Measurements from ENCODE around the gene TRERF1. TPM values are rescaled to one million over a fixed set of nuclear protein-coding genes. Genes with fewer than 3 reads are reported as not detected.
"Not testable (repeated sequence)": the region's sequence is repeated elsewhere in the genome, so short reads cannot be mapped to it uniquely, and the experiment has no call there.

TRERF1 gene
- total RNA-seq, 1 donor from 2014 or later, result 13.2 TPM

GRCh38 chr6:42484261-42484660, 32.5 kb upstream of the TRERF1 start:
- Mint-ChIP-seq H3K4me1 (ENCODE audit: unreplicated experiment) (peaks cover 21% of the 10 kb centered on the region), H3K9me3 (no peaks in the 10 kb centered on the region), H3K4me3 (no peak overlapping the region), H3K27me3 (no peaks in the 10 kb centered on the region), H3K36me3 (no peaks in the 10 kb centered on the region), H3K27ac (no peak overlapping the region)
- no peak for TF ChIP-seq CTCF (conservative IDR thresholded peaks at IDR 0.05)
- DNase-seq (ENCODE audit: extremely low spot score, unreplicated experiment), result no peak

- Mint-ChIP-seq H3K4me1 (ENCODE audit: unreplicated experiment) (peaks cover 21% of the 10 kb centered on the region), H3K27me3 (no peaks in the 10 kb centered on the region), H3K27ac (peak overlapping the region; percentile 14), H3K4me3 (no peak overlapping the region), H3K9me3 (no peaks in the 10 kb centered on the region), H3K36me3 (no peaks in the 10 kb centered on the region)
- no peak for TF ChIP-seq CTCF (conservative IDR thresholded peaks at IDR 0.05)
- no peak for DNase-seq (ENCODE audit: extremely low spot score, unreplicated experiment)
Measured at GRCh38 chr6:42482174-42482573, 30.4 kb upstream of the TRERF1 start.

GRCh38 chr6:42471714-42472113, 20.0 kb upstream of the TRERF1 start:
- Mint-ChIP-seq H3K36me3 (no peaks in the 10 kb centered on the region), H3K4me1 (ENCODE audit: unreplicated experiment) (no peaks in the 10 kb centered on the region), H3K27me3 (peaks cover 4% of the 10 kb centered on the region), H3K9me3 (peaks cover 7% of the 10 kb centered on the region), H3K27ac (no peak overlapping the region), H3K4me3 (no peak overlapping the region)
- TF ChIP-seq CTCF (conservative IDR thresholded peaks at IDR 0.05), result no peak
- DNase-seq (ENCODE audit: extremely low spot score, unreplicated experiment), result no peak

GRCh38 chr6:42471142-42471541, 19.4 kb upstream of the TRERF1 start:
- H3K4me1 Mint-ChIP-seq (ENCODE audit: unreplicated experiment), result no peaks in the 10 kb centered on the region
- no peak for TF ChIP-seq CTCF (conservative IDR thresholded peaks at IDR 0.05)
- DNase-seq (ENCODE audit: extremely low spot score, unreplicated experiment), result no peak
- H3K27me3 Mint-ChIP-seq, result peaks cover 4% of the 10 kb centered on the region
- H3K36me3 Mint-ChIP-seq, result no peaks in the 10 kb centered on the region
- H3K4me3 Mint-ChIP-seq, result no peak overlapping the region
- no peak overlapping the region for H3K27ac Mint-ChIP-seq
- peaks cover 7% of the 10 kb centered on the region for H3K9me3 Mint-ChIP-seq

- no peak for TF ChIP-seq CTCF (conservative IDR thresholded peaks at IDR 0.05)
- Mint-ChIP-seq H3K4me3 (no peak overlapping the region), H3K36me3 (no peaks in the 10 kb centered on the region), H3K27me3 (peaks cover 4% of the 10 kb centered on the region), H3K9me3 (peaks cover 7% of the 10 kb centered on the region), H3K27ac (no peak overlapping the region), H3K4me1 (ENCODE audit: unreplicated experiment) (no peaks in the 10 kb centered on the region)
- no peak for DNase-seq (ENCODE audit: extremely low spot score, unreplicated experiment)
Measured at GRCh38 chr6:42468273-42468672, 16.5 kb upstream of the TRERF1 start.

- H3K4me3 Mint-ChIP-seq, result no peak overlapping the region
- H3K27ac Mint-ChIP-seq, result no peak overlapping the region
- H3K9me3 Mint-ChIP-seq, result peaks cover 7% of the 10 kb centered on the region
- DNase-seq (ENCODE audit: extremely low spot score, unreplicated experiment), result no peak
- no peaks in the 10 kb centered on the region for H3K4me1 Mint-ChIP-seq (ENCODE audit: unreplicated experiment)
- TF ChIP-seq CTCF (conservative IDR thresholded peaks at IDR 0.05), result no peak
- peaks cover 4% of the 10 kb centered on the region for H3K27me3 Mint-ChIP-seq
- H3K36me3 Mint-ChIP-seq, result no peaks in the 10 kb centered on the region
Measured at GRCh38 chr6:42467651-42468050, 15.9 kb upstream of the TRERF1 start.

GRCh38 chr6:42466470-42466869, 14.7 kb upstream of the TRERF1 start:
- H3K27me3 Mint-ChIP-seq; H3K4me1 Mint-ChIP-seq (ENCODE audit: unreplicated experiment); H3K36me3 Mint-ChIP-seq; H3K27ac Mint-ChIP-seq; H3K9me3 Mint-ChIP-seq; DNase-seq (ENCODE audit: extremely low spot score, unreplicated experiment); H3K4me3 Mint-ChIP-seq: not testable (repeated sequence)
